Testis (tissue), 3 donors: ENCODE measurements around the gene SAMD15. TPM values are rescaled to one million over a fixed set of nuclear protein-coding genes. Genes with fewer than 3 reads are reported as not detected.

Source experiments
- DNase-seq: peaks from one replicate; pipeline ENCODE4 v3.0.0-alpha.2; 2019
- H3K27ac ChIP-seq, 2 donors: fragments of 200-600 bp; sonication (generic); one replicate each; pipeline ENCODE4 v1.5.1; 2019
- H3K27me3 ChIP-seq: fragments of 200-600 bp; sonication (generic); one replicate; pipeline ENCODE4 v1.5.1; 2019
- H3K36me3 ChIP-seq: fragments of 200-600 bp; sonication (generic); one replicate; pipeline ENCODE4 v1.5.1; 2017; ENCODE audit warnings: low read depth; ENCODE audit errors: missing control alignments
- H3K4me1 ChIP-seq: fragments of 200-600 bp; sonication (generic); one replicate; pipeline ENCODE4 v1.5.1; 2019
- H3K4me3 ChIP-seq, 2 donors: fragments of 200-600 bp; sonication (generic); one replicate each; pipeline ENCODE4 v1.5.1; 2017 to 2019
- H3K9me3 ChIP-seq: fragments of 200-600 bp; sonication (generic); one replicate; pipeline ENCODE4 v1.5.1; 2017
- POLR2A ChIP-seq: fragments of 450-650 bp; IDR thresholded peaks from one replicate; pipeline ENCODE4 v1.6.1; 2017; ENCODE audit warnings: antibody characterized with exemption, mild to moderate bottlenecking, moderate library complexity
- WGBS, 2 donors: methylation state at CpG; one replicate each; pipeline ENCODE4 v1.1.5; 2018; 5-methylcytosine and 5-hydroxymethylcytosine counted together
- intact Hi-C: fragments of 100-400 bp; cut with DNase I; formaldehyde crosslinking; loops from one replicate; pipeline ENCODE4 v1.15.1; 2023; ENCODE audit warnings: low total_unique reads
- polyA plus RNA-seq: library from polyadenylated mRNA; stranded (reverse); fragments of 350-450 nt; fragmentation: Illumina TruSeq; extraction: RNeasy Lipid Tissue Mini Kit (QIAGEN cat#74804); gene quantifications from one replicate; pipeline ENCODE4 v1.2.3, GENCODE V29; 2014; ENCODE audit warnings: low read depth, low replicate concordance; ENCODE audit not compliant: insufficient read depth
- total RNA-seq, 2 donors: library from RNA; depleted of rRNA; stranded (reverse); fragments of >200 nt; gene quantifications; one replicate each; pipeline ENCODE4 v1.2.3, GENCODE V29; 2016
- TF ChIP-seq, protein P1 (sequence below), 3 experiments: fragments of 450-650 bp in 2 of 3; fragments of 200-600 bp in 1 of 3; sonication (generic) in 1 of 3; IDR thresholded peaks; one replicate each; pipeline ENCODE4 v1.5.1; 2016 to 2019; ENCODE audit warnings: antibody characterized with exemption in 3 of 3, mild to moderate bottlenecking in 2 of 3, moderate library complexity in 1 of 3

Gene SAMD15
- total and polyA plus RNA-seq, 3 donors from 2014 or later = 9.2 to 31.3 (median 22.6) TPM

DNA sequence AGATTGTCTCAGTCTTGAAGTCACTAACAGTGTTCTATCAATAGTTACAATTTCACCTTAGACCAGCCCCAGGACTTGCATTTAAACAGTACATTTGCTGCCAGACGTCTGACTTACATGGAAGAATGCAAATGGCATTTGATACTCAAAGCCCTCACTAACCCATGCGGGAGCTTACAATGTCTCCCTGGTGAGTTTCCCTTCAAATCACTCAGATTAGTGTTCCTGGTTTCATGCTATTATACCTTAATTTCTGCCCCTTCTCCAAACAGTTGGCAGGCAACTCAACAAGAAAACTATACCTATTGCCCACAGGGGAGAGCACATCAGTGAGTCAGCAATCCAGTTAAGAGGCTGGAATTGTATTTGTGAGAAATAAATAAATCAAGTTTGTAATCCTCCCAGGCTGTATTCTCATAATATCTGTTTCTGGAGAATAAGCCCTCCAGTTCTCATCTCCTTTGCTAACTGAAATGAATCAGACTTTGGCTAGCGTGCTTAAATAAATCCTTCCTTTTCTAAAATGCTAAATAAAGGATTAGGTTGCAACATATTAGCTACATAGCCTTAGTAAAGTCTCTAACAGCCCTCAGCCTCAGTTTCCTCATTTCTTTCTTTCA is 32.7 kb upstream of the SAMD15 start:
- no peaks in the 10 kb centered on the region for H3K36me3 ChIP-seq
- TF ChIP-seq POLR2A = no peak
- TF ChIP-seq, protein P1, sequence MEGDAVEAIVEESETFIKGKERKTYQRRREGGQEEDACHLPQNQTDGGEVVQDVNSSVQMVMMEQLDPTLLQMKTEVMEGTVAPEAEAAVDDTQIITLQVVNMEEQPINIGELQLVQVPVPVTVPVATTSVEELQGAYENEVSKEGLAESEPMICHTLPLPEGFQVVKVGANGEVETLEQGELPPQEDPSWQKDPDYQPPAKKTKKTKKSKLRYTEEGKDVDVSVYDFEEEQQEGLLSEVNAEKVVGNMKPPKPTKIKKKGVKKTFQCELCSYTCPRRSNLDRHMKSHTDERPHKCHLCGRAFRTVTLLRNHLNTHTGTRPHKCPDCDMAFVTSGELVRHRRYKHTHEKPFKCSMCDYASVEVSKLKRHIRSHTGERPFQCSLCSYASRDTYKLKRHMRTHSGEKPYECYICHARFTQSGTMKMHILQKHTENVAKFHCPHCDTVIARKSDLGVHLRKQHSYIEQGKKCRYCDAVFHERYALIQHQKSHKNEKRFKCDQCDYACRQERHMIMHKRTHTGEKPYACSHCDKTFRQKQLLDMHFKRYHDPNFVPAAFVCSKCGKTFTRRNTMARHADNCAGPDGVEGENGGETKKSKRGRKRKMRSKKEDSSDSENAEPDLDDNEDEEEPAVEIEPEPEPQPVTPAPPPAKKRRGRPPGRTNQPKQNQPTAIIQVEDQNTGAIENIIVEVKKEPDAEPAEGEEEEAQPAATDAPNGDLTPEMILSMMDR (IDR thresholded peaks at IDR 0.05) = no peak
- no peak overlapping the region for H3K27ac ChIP-seq
- H3K27me3 ChIP-seq = no peaks in the 10 kb centered on the region
- no peak for DNase-seq
- intact Hi-C loops = no loop called here
- H3K9me3 ChIP-seq = no peaks in the 10 kb centered on the region
- H3K4me3 ChIP-seq = no peak overlapping the region
- no peaks in the 10 kb centered on the region for H3K4me1 ChIP-seq
- WGBS, 2 donors = 78 to 85% methylated on average over 3 of the region's 3 CpGs

- intact Hi-C loops = no loop called here
- H3K27ac ChIP-seq = no peak overlapping the region
- no peaks in the 10 kb centered on the region for H3K36me3 ChIP-seq
- no peak for TF ChIP-seq POLR2A
- TF ChIP-seq, protein P1 (IDR thresholded peaks at IDR 0.05) = no peak
- no peaks in the 10 kb centered on the region for H3K4me1 ChIP-seq
- no peak overlapping the region for H3K4me3 ChIP-seq
- no peak for DNase-seq
- WGBS, 2 donors = 88 to 92% methylated on average over 2 of the region's 2 CpGs
- no peaks in the 10 kb centered on the region for H3K27me3 ChIP-seq
- H3K9me3 ChIP-seq = no peaks in the 10 kb centered on the region
Measured at GRCh38 chr14:77346495-77346894, 30.7 kb upstream of the SAMD15 start.

- Histone ChIP-seq H3K4me3 (no peak overlapping the region), H3K4me1 (no peaks in the 10 kb centered on the region), H3K36me3 (no peaks in the 10 kb centered on the region), H3K27ac (no peak overlapping the region), H3K9me3 (no peaks in the 10 kb centered on the region), H3K27me3 (no peaks in the 10 kb centered on the region)
- TF ChIP-seq, protein P1 (IDR thresholded peaks at IDR 0.05) = no peak
- TF ChIP-seq POLR2A = no peak
- no peak for DNase-seq
- WGBS, 2 donors = 68 to 71% methylated on average over 3 of the region's 3 CpGs
- intact Hi-C loops = no loop called here
Measured at GRCh38 chr14:77347751-77348150, 29.4 kb upstream of the SAMD15 start.

DNA sequence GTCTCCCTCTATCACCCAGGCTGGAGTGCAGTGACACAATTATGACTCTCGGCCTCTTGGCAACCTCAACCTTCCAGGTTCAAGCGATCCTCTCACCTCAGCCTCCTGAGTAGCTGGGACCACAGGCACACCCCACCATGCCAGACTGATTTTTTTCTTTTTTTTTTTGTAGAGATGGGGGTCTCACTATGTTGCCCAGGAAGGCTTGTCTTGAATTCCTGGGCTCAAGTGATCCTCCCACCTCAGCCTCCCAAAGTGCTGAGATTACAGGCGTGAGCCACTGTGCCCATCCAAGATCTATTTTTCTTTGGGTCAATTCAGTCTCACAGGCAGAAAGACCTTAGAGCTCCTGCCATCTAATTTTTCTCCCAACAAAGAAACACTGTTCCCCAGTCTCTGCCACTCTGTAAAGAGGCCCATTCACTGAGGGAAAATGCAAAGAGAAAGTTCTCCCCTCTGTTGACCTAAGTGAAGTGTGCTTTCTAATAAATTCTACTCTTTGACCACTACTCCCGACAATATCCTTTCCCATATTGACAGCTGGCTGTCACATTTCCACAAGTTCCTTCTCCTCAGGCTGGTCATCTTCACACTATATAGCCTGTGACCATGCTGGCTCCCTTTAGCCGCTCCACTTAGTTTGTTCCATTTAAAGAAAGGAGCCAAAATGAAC is 23.6 kb upstream of the SAMD15 start:
- no peaks in the 10 kb centered on the region for H3K27me3 ChIP-seq
- intact Hi-C loops = no loop called here
- 83 to 86% methylated on average over 5 of the region's 5 CpGs for WGBS, 2 donors
- no peak for DNase-seq
- peak overlapping the region; percentile 65 to 68 for H3K27ac ChIP-seq
- H3K4me1 ChIP-seq = peaks cover 8% of the 10 kb centered on the region
- no peaks in the 10 kb centered on the region for H3K36me3 ChIP-seq
- TF ChIP-seq, protein P1 (IDR thresholded peaks at IDR 0.05) = no peak
- no peak for TF ChIP-seq POLR2A
- no peaks in the 10 kb centered on the region for H3K9me3 ChIP-seq
- no peak overlapping the region for H3K4me3 ChIP-seq

DNA sequence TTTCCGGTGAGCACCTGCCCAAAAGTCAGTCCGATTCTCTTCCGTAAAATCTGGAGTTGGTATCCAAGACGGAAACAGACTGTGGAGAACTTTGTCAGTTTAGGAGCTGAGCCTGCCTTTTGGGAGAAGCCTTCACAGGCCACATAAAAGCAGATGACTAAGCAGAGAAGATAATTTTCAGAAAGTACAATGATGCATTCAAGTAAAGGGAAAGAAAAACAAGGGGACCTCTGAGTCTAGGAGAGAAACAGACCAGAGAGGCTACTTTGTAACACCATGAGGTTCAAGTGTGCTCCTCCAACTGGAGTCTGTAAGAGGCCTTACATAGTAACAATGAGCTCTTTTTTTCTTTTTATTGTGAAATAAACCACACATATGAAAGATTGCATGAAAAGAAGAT is 21.4 kb upstream of the SAMD15 start:
- Histone ChIP-seq H3K9me3 (no peaks in the 10 kb centered on the region), H3K27me3 (no peaks in the 10 kb centered on the region), H3K4me3 (no peak overlapping the region), H3K27ac (peak overlapping the region; percentile 68 to 76), H3K36me3 (no peaks in the 10 kb centered on the region), H3K4me1 (peaks cover 8% of the 10 kb centered on the region)
- WGBS, 2 donors = 74 to 87% methylated on average over 4 of the region's 4 CpGs
- intact Hi-C loops = no loop called here
- peak; percentile 57 for DNase-seq
- TF ChIP-seq, protein P1 (IDR thresholded peaks at IDR 0.05) = no peak
- no peak for TF ChIP-seq POLR2A
